ENCODE data around the gene KRTAP10-12. TPM values are rescaled to one million over a fixed set of nuclear protein-coding genes. Genes with fewer than 3 reads are reported as not detected.

KRTAP10-12 gene
- total RNA-seq, 2 experiments from 2014 or later, result not detected

- ATAC-seq, result no peak
- peaks cover 6% of the 10 kb centered on the region for H3K27me3 Mint-ChIP-seq
- ChIA-PET POLR2A (no interaction called here), CTCF (interaction anchor here (0.8 to 1.3 kb wide), 2 partner anchors 101 to 105 kb away, joined by 3 read pairs; no protein-coding TSS in a partner anchor)
- H3K4me3 Mint-ChIP-seq, result no peak overlapping the region
- intact Hi-C loops (cut with DNase I, micrococcal nuclease), result no loop called here
- peaks cover 13% of the 10 kb centered on the region for H3K9me3 Mint-ChIP-seq (ENCODE audit: low read depth)
- no peak overlapping the region for H3K27ac Mint-ChIP-seq
- peaks cover 4% of the 10 kb centered on the region for H3K36me3 Mint-ChIP-seq (ENCODE audit: low read depth)
- peaks cover 11% of the 10 kb centered on the region for H3K4me1 Mint-ChIP-seq
- DNase-seq, result no peak
Observed at GRCh38 chr21:44691686-44692085, 5.3 kb upstream of the KRTAP10-12 start.

GRCh38 chr21:44692798-44693512, 4.0 kb upstream of the KRTAP10-12 start:
- Mint-ChIP-seq H3K9me3 (ENCODE audit: low read depth) (peaks cover 13% of the 10 kb centered on the region), H3K27ac (no peak overlapping the region), H3K4me3 (no peak overlapping the region), H3K27me3 (peaks cover 14% of the 10 kb centered on the region), H3K36me3 (ENCODE audit: low read depth) (peaks cover 4% of the 10 kb centered on the region), H3K4me1 (peaks cover 10% of the 10 kb centered on the region)
- no peak for ATAC-seq
- no peak for DNase-seq
- ChIA-PET POLR2A (no interaction called here), CTCF (no interaction called here)
- intact Hi-C loops (cut with DNase I, micrococcal nuclease), result no loop called here

- peaks cover 13% of the 10 kb centered on the region for H3K9me3 Mint-ChIP-seq (ENCODE audit: low read depth)
- no peak overlapping the region for H3K27ac Mint-ChIP-seq
- DNase-seq (no peak), ATAC-seq (no peak)
- peaks cover 25% of the 10 kb centered on the region for H3K27me3 Mint-ChIP-seq
- intact Hi-C loops (cut with DNase I, micrococcal nuclease), result no loop called here
- ChIA-PET CTCF (no interaction called here), POLR2A (no interaction called here)
- peaks cover 10% of the 10 kb centered on the region for H3K4me1 Mint-ChIP-seq
- no peak overlapping the region for H3K4me3 Mint-ChIP-seq
- peaks cover 4% of the 10 kb centered on the region for H3K36me3 Mint-ChIP-seq (ENCODE audit: low read depth)
Observed at GRCh38 chr21:44694776-44695175, 2.2 kb upstream of the KRTAP10-12 start.

GRCh38 chr21:44695184-44695583, 1.8 kb upstream of the KRTAP10-12 start:
- ChIA-PET POLR2A (no interaction called here), CTCF (no interaction called here)
- ATAC-seq, result no peak
- Mint-ChIP-seq H3K9me3 (ENCODE audit: low read depth) (peaks cover 13% of the 10 kb centered on the region), H3K36me3 (ENCODE audit: low read depth) (peaks cover 4% of the 10 kb centered on the region), H3K4me3 (no peak overlapping the region), H3K4me1 (peaks cover 10% of the 10 kb centered on the region), H3K27ac (no peak overlapping the region), H3K27me3 (peaks cover 29% of the 10 kb centered on the region)
- no peak for DNase-seq
- intact Hi-C loops (cut with DNase I, micrococcal nuclease), result no loop called here

- H3K36me3 Mint-ChIP-seq (ENCODE audit: low read depth), result peaks cover 4% of the 10 kb centered on the region
- CTCF ChIA-PET, result interaction anchor here (1.0 kb wide), 1 partner anchor 18 kb away, joined by 3 read pairs; no protein-coding TSS in a partner anchor
- ATAC-seq (no peak), DNase-seq (no peak)
- peaks cover 30% of the 10 kb centered on the region for H3K27me3 Mint-ChIP-seq
- intact Hi-C loops (cut with DNase I, micrococcal nuclease), result no loop called here
- peaks cover 13% of the 10 kb centered on the region for H3K9me3 Mint-ChIP-seq (ENCODE audit: low read depth)
- POLR2A ChIA-PET, result no interaction called here
- peaks cover 10% of the 10 kb centered on the region for H3K4me1 Mint-ChIP-seq
- H3K27ac Mint-ChIP-seq, result no peak overlapping the region
- H3K4me3 Mint-ChIP-seq, result no peak overlapping the region
Observed at GRCh38 chr21:44695641-44696040, 1.3 kb upstream of the KRTAP10-12 start.

GRCh38 chr21:44696572-44696971, 400 bp upstream of the KRTAP10-12 start:
- Mint-ChIP-seq H3K27ac (no peak overlapping the region), H3K9me3 (ENCODE audit: low read depth) (peaks cover 13% of the 10 kb centered on the region), H3K4me3 (no peak overlapping the region), H3K27me3 (peaks cover 35% of the 10 kb centered on the region), H3K36me3 (ENCODE audit: low read depth) (peaks cover 4% of the 10 kb centered on the region), H3K4me1 (peaks cover 6% of the 10 kb centered on the region)
- ChIA-PET POLR2A (no interaction called here), CTCF (interaction anchor here (1.0 kb wide), 1 partner anchor 19 kb away, joined by 3 read pairs; no protein-coding TSS in a partner anchor)
- intact Hi-C loops (cut with DNase I, micrococcal nuclease), result no loop called here
- ATAC-seq (no peak), DNase-seq (no peak)

- ChIA-PET CTCF (no interaction called here), POLR2A (no interaction called here)
- H3K36me3 Mint-ChIP-seq (ENCODE audit: low read depth), result peaks cover 2% of the 10 kb centered on the region
- H3K27ac Mint-ChIP-seq, result no peak overlapping the region
- H3K4me1 Mint-ChIP-seq, result peaks cover 2% of the 10 kb centered on the region
- peaks cover 5% of the 10 kb centered on the region for H3K9me3 Mint-ChIP-seq (ENCODE audit: low read depth)
- DNase-seq, result no peak
- intact Hi-C loops (cut with DNase I, micrococcal nuclease), result no loop called here
- no peak overlapping the region for H3K4me3 Mint-ChIP-seq
- no peak for ATAC-seq
- H3K27me3 Mint-ChIP-seq, result peaks cover 44% of the 10 kb centered on the region
Observed at GRCh38 chr21:44697811-44698734, 1.1 kb downstream of the KRTAP10-12 start.

- CTCF ChIA-PET, result interaction anchor here (0.8 kb wide), 1 partner anchor 94 kb away, joined by 3 read pairs; no protein-coding TSS in a partner anchor
- Mint-ChIP-seq H3K27ac (no peak overlapping the region), H3K9me3 (ENCODE audit: low read depth) (no peaks in the 10 kb centered on the region), H3K4me1 (no peaks in the 10 kb centered on the region), H3K36me3 (ENCODE audit: low read depth) (no peaks in the 10 kb centered on the region), H3K4me3 (no peak overlapping the region), H3K27me3 (peaks cover 55% of the 10 kb centered on the region)
- intact Hi-C loops (cut with DNase I, micrococcal nuclease), result no loop called here
- DNase-seq (no peak), ATAC-seq (no peak)
- POLR2A ChIA-PET, result no interaction called here
Observed at GRCh38 chr21:44699502-44700001, 2.6 kb downstream of the KRTAP10-12 start.

GRCh38 chr21:44700101-44701022, 3.4 kb downstream of the KRTAP10-12 start:
- H3K27ac Mint-ChIP-seq, result no peak overlapping the region

GRCh38 chr21:44701023-44701400, 4.0 kb downstream of the KRTAP10-12 start:
- Mint-ChIP-seq H3K9me3 (ENCODE audit: low read depth) (peaks cover 4% of the 10 kb centered on the region), H3K27me3 (peaks cover 67% of the 10 kb centered on the region), H3K4me1 (no peaks in the 10 kb centered on the region), H3K27ac (no peak overlapping the region), H3K36me3 (ENCODE audit: low read depth) (peaks cover 6% of the 10 kb centered on the region), H3K4me3 (no peak overlapping the region)
- intact Hi-C loops (cut with DNase I, micrococcal nuclease), result no loop called here
- ATAC-seq, result no peak
- CTCF ChIA-PET, result no interaction called here
- POLR2A ChIA-PET, result no interaction called here
- DNase-seq, result no peak

More at GRCh38 chr21:44700101-44701022, 3.4 kb downstream of the KRTAP10-12 start:
- H3K9me3 Mint-ChIP-seq (ENCODE audit: low read depth), result no peaks in the 10 kb centered on the region
- intact Hi-C loops (cut with DNase I, micrococcal nuclease), result no loop called here
- ChIA-PET POLR2A (no interaction called here), CTCF (interaction anchor here (0.8 kb wide), 1 partner anchor 93 kb away, joined by 3 read pairs; no protein-coding TSS in a partner anchor)
- peaks cover 2% of the 10 kb centered on the region for H3K36me3 Mint-ChIP-seq (ENCODE audit: low read depth)
- H3K4me3 Mint-ChIP-seq, result no peak overlapping the region
- ATAC-seq (no peak), DNase-seq (no peak)
- H3K4me1 Mint-ChIP-seq, result no peaks in the 10 kb centered on the region
- H3K27me3 Mint-ChIP-seq, result peaks cover 62% of the 10 kb centered on the region

GRCh38 chr21:44701541-44701940, 4.6 kb downstream of the KRTAP10-12 start:
- Mint-ChIP-seq H3K4me1 (no peaks in the 10 kb centered on the region), H3K27me3 (peaks cover 72% of the 10 kb centered on the region), H3K4me3 (no peak overlapping the region), H3K36me3 (ENCODE audit: low read depth) (peaks cover 11% of the 10 kb centered on the region), H3K27ac (no peak overlapping the region), H3K9me3 (ENCODE audit: low read depth) (peaks cover 8% of the 10 kb centered on the region)
- DNase-seq (no peak), ATAC-seq (no peak)
- ChIA-PET CTCF (no interaction called here), POLR2A (no interaction called here)
- intact Hi-C loops (cut with DNase I, micrococcal nuclease), result no loop called here

All from activated CD4-positive, alpha-beta T cell treated with anti-CD3 and anti-CD28 coated beads for 36 hours (primary cell).